Frontal cortex (tissue), 4 donors: Measurements from ENCODE around the gene NXN. TPM values are rescaled to one million over a fixed set of nuclear protein-coding genes. Genes with fewer than 3 reads are reported as not detected.
"Not testable (repeated sequence)": the region's sequence is repeated elsewhere in the genome, so short reads cannot be mapped to it uniquely, and the experiment has no call there.

Experiments used
- DNase-seq, 2 donors: peaks; one replicate each; pipeline ENCODE4 v3.0.0; 2012; ENCODE audit warnings: low spot score in 2 of 2
- FAIRE-seq: peaks from 2 replicates; lab custom pipeline; 2012; peaks lifted over from hg19 to GRCh38; lab: Jason Lieb, UNC
- total RNA-seq: library from RNA; depleted of rRNA; stranded (reverse); fragments of >200 nt; gene quantifications from one replicate; pipeline ENCODE4 v1.2.3, GENCODE V29; 2014
- donor health status: control.
- donor health status: control.
- donor health status: control.

Gene NXN
- total RNA-seq, 1 donor from 2014 or later = 18.3 TPM

- DNase-seq = no peak
- no peak for FAIRE-seq
Observed at GRCh38 chr17:850086-850850, 129.3 kb downstream of the NXN start.

GRCh38 chr17:848402-848801 lies 131.2 kb downstream of the NXN start:
- FAIRE-seq (no peak), DNase-seq (no peak)

- DNase-seq = no peak
- FAIRE-seq = no peak
Observed at GRCh38 chr17:846901-847843, 132.4 kb downstream of the NXN start.

- FAIRE-seq (no peak), DNase-seq (peak in 1 of 2 donors; percentile 42)
Observed at GRCh38 chr17:841313-841712, 138.3 kb downstream of the NXN start.

- DNase-seq (no peak), FAIRE-seq (no peak)
Observed at GRCh38 chr17:838486-838885, 141.1 kb downstream of the NXN start.

- FAIRE-seq (no peak), DNase-seq (no peak)
Observed at GRCh38 chr17:836151-836550, 143.4 kb downstream of the NXN start.

GRCh38 chr17:835721-836120 lies 143.9 kb downstream of the NXN start:
- DNase-seq, FAIRE-seq: not testable (repeated sequence)

GRCh38 chr17:835263-835662 lies 144.3 kb downstream of the NXN start:
- DNase-seq (no peak), FAIRE-seq (no peak)

GRCh38 chr17:834136-834535 lies 145.4 kb downstream of the NXN start:
- FAIRE-seq = no peak
- no peak for DNase-seq

GRCh38 chr17:830950-831349 lies 148.6 kb downstream of the NXN start:
- no peak for FAIRE-seq
- no peak for DNase-seq

- FAIRE-seq = no peak
Observed at GRCh38 chr17:830381-830780, 149.2 kb downstream of the NXN start.

GRCh38 chr17:829614-830013 lies 150.0 kb downstream of the NXN start:
- not testable (repeated sequence) for FAIRE-seq, DNase-seq

More at GRCh38 chr17:830381-830780, 149.2 kb downstream of the NXN start:
- DNase-seq = no peak

GRCh38 chr17:828761-829160 lies 150.8 kb downstream of the NXN start:
- DNase-seq = no peak
- no peak for FAIRE-seq

- FAIRE-seq (no peak), DNase-seq (no peak)
Observed at GRCh38 chr17:826778-827177, 152.8 kb downstream of the NXN start.

GRCh38 chr17:825216-825615 lies 154.4 kb downstream of the NXN start:
- DNase-seq (no peak), FAIRE-seq (no peak)

- no peak for FAIRE-seq
Observed at GRCh38 chr17:824378-824777, 155.2 kb downstream of the NXN start.

GRCh38 chr17:823501-823902 lies 156.1 kb downstream of the NXN start:
- DNase-seq (no peak), FAIRE-seq (no peak)

More at GRCh38 chr17:824378-824777, 155.2 kb downstream of the NXN start:
- DNase-seq = no peak

- FAIRE-seq = no peak
- no peak for DNase-seq
Observed at GRCh38 chr17:819251-819650, 160.3 kb downstream of the NXN start.

- no peak for FAIRE-seq
- DNase-seq = no peak
Observed at GRCh38 chr17:814371-814770, 165.2 kb downstream of the NXN start.

GRCh38 chr17:812638-813204 lies 166.9 kb downstream of the NXN start:
- DNase-seq = no peak
- FAIRE-seq = no peak
